Astrocyte (in vitro differentiated cells and primary cell): ENCODE results near the gene DLL3. TPM values are rescaled to one million over a fixed set of nuclear protein-coding genes. Genes with fewer than 3 reads are reported as not detected.

ENCODE experiments used
- DNase-seq: peaks from one replicate; pipeline ENCODE4 v3.0.0-alpha.2; 2010; ENCODE audit warnings: low read depth
- FAIRE-seq: peaks from 2 replicates; lab custom pipeline; 2011; peaks lifted over from hg19 to GRCh38; lab: Jason Lieb, UNC
- H2AFZ ChIP-seq: 2 replicates; pipeline ENCODE4 v1.6.0; 2012; ENCODE audit warnings: low read depth, low read length, inconsistent platforms
- H3K27ac ChIP-seq: 2 replicates; pipeline ENCODE4 v1.5.1; 2011; ENCODE audit warnings: low read depth, low read length, inconsistent platforms
- H3K27me3 ChIP-seq: 2 replicates; pipeline ENCODE4 v1.6.0; 2011; ENCODE audit warnings: low read length, inconsistent platforms; ENCODE audit not compliant: insufficient read depth
- H3K36me3 ChIP-seq: 2 replicates; pipeline ENCODE4 v1.5.1; 2011; ENCODE audit warnings: low read length, inconsistent platforms; ENCODE audit not compliant: insufficient read depth
- H3K4me1 ChIP-seq: 2 replicates; pipeline ENCODE4 v1.5.1; 2011; ENCODE audit warnings: low read length, inconsistent platforms; ENCODE audit not compliant: insufficient read depth
- H3K4me2 ChIP-seq: 2 replicates; pipeline ENCODE4 v1.6.0; 2012; ENCODE audit warnings: low read length, inconsistent platforms
- H3K4me3 ChIP-seq: 2 replicates; pipeline ENCODE4 v1.5.1; 2011; ENCODE audit warnings: low read depth, mild to moderate bottlenecking, low read length, inconsistent platforms; ENCODE audit not compliant: insufficient read depth
- H3K79me2 ChIP-seq: 2 replicates; pipeline ENCODE4 v1.6.0; 2012; ENCODE audit warnings: mild to moderate bottlenecking, low read length, inconsistent platforms; ENCODE audit not compliant: insufficient read depth
- H3K9ac ChIP-seq: 2 replicates; pipeline ENCODE4 v1.6.0; 2012; ENCODE audit warnings: mild to moderate bottlenecking, low read length, inconsistent platforms
- H3K9me3 ChIP-seq: 2 replicates; pipeline ENCODE4 v1.5.1; 2012; ENCODE audit warnings: low read depth, mild to moderate bottlenecking, low read length, inconsistent platforms; ENCODE audit not compliant: insufficient read depth
- H4K20me1 ChIP-seq: 2 replicates; pipeline ENCODE4 v1.6.0; 2012; ENCODE audit warnings: low read length, inconsistent platforms; ENCODE audit not compliant: insufficient read depth
- H3K27ac Mint-ChIP-seq: one replicate; pipeline ENCODE4 v1.8.0; 2021; ENCODE audit warnings: mild to moderate bottlenecking, mixed read lengths; ENCODE audit not compliant: unreplicated experiment
- H3K27me3 Mint-ChIP-seq: one replicate; pipeline ENCODE4 v1.8.0; 2021; ENCODE audit warnings: low read depth, mixed read lengths; ENCODE audit not compliant: unreplicated experiment
- H3K36me3 Mint-ChIP-seq: one replicate; pipeline ENCODE4 v1.8.0; 2021; ENCODE audit warnings: low read depth, mixed read lengths; ENCODE audit not compliant: unreplicated experiment
- H3K4me1 Mint-ChIP-seq: one replicate; pipeline ENCODE4 v1.8.0; 2021; ENCODE audit warnings: low read depth, mixed read lengths; ENCODE audit not compliant: unreplicated experiment
- H3K4me3 Mint-ChIP-seq: one replicate; pipeline ENCODE4 v1.8.0; 2021; ENCODE audit warnings: mild to moderate bottlenecking, moderate library complexity, mixed read lengths; ENCODE audit not compliant: unreplicated experiment
- H3K9me3 Mint-ChIP-seq: one replicate; pipeline ENCODE4 v1.8.0; 2021; ENCODE audit warnings: mild to moderate bottlenecking, mixed read lengths; ENCODE audit not compliant: unreplicated experiment
- EZH2 ChIP-seq: IDR thresholded peaks from 2 replicates; pipeline ENCODE4 v1.6.1; 2012; ENCODE audit warnings: mild to moderate bottlenecking, low read length, inconsistent platforms; ENCODE audit not compliant: insufficient read depth
- total RNA-seq: library from RNA; stranded (reverse); gene quantifications from 2 replicates; pipeline ENCODE4 v1.2.1, GENCODE V29; 2021
- TF ChIP-seq, protein P1 (sequence below): IDR thresholded peaks from 2 replicates; pipeline ENCODE4 v1.5.1; 2011; ENCODE audit warnings: low read depth, mild to moderate bottlenecking, inconsistent platforms, low read length, moderate library complexity; ENCODE audit not compliant: insufficient read depth

DLL3 gene
- total RNA-seq, 1 donor from 2014 or later, result 0.84 TPM

DNA sequence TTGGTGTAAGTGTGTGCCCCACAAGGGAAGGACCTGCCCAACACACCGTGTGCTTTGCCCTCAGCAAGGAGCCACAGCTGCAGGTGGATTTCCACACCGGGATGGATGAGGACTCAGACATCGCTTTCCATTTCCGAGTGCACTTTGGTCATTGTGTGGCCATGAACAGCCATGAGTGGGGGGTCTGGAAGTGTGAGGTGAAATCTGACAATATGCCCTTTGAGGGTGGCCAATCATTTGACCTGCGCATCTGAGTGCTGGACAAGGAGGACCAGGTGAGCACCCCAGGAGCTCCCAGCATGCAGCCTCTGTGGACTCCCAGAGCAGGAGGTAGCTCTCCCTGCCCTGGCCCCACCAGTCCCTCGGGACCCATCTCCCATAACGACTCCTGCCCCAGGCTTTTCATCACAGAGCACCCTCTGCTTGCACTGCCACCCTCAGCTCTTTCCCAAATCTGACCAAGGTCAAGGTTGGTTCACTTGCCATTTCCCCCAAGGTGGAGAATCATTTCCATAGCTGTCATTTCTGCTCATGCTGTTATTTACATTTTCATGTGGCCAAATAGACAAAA is 54.4 kb downstream of the DLL3 start:
- DNase-seq, result no peak
- no peaks in the 10 kb centered on the region for H3K9me3 ChIP-seq
- H3K27ac ChIP-seq, result no peak overlapping the region
- no peak for FAIRE-seq
- peaks cover 3% of the 10 kb centered on the region for H3K27me3 ChIP-seq
- H3K9ac ChIP-seq, result no peak overlapping the region
- H3K4me3 ChIP-seq, result no peak overlapping the region
- H4K20me1 ChIP-seq, result no peaks in the 10 kb centered on the region
- no peaks in the 10 kb centered on the region for H3K36me3 ChIP-seq
- Mint-ChIP-seq H3K9me3 (no peaks in the 10 kb centered on the region), H3K27me3 (peaks cover 42% of the 10 kb centered on the region), H3K4me3 (no peak overlapping the region), H3K27ac (no peak overlapping the region), H3K36me3 (no peaks in the 10 kb centered on the region), H3K4me1 (no peaks in the 10 kb centered on the region)
- H3K79me2 ChIP-seq, result no peaks in the 10 kb centered on the region
- no peaks in the 10 kb centered on the region for H3K4me1 ChIP-seq
- TF ChIP-seq EZH2, result no peak
- TF ChIP-seq, protein P1, sequence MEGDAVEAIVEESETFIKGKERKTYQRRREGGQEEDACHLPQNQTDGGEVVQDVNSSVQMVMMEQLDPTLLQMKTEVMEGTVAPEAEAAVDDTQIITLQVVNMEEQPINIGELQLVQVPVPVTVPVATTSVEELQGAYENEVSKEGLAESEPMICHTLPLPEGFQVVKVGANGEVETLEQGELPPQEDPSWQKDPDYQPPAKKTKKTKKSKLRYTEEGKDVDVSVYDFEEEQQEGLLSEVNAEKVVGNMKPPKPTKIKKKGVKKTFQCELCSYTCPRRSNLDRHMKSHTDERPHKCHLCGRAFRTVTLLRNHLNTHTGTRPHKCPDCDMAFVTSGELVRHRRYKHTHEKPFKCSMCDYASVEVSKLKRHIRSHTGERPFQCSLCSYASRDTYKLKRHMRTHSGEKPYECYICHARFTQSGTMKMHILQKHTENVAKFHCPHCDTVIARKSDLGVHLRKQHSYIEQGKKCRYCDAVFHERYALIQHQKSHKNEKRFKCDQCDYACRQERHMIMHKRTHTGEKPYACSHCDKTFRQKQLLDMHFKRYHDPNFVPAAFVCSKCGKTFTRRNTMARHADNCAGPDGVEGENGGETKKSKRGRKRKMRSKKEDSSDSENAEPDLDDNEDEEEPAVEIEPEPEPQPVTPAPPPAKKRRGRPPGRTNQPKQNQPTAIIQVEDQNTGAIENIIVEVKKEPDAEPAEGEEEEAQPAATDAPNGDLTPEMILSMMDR, result no peak
- H3K4me2 ChIP-seq, result no peak overlapping the region
- H2AFZ ChIP-seq, result no peak overlapping the region

DNA sequence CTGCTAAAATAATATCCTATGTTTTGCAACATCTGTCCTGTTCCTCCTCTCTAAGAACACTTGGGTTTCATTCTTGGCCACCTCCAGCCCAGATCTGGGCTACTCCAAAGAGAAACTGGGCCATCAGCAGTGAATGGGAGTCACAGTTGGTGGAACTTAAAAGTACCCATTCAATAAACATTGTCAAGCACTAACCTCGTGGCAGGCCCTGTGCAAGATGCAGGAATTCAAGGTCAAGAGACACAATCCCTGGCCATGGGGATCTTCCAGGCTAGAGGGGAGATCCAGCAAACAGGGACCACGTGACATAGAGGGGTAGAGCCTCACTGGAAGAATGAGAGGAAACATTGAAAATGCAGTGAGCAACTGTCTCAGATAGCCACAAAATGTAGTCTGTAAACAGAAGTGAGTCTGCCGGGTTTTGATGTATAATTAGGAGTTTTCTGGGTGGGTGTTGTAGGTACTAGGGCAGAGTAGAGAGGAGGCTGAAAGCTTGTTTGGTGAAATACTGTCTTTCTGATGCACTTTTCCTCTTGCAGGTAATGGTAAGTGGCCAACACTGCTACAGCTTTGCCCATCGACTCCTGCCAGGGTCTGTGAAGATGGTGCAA is 56.1 kb downstream of the DLL3 start:
- Histone ChIP-seq H3K9ac (no peak overlapping the region), H4K20me1 (no peaks in the 10 kb centered on the region), H3K27ac (no peak overlapping the region), H3K4me3 (no peak overlapping the region), H3K36me3 (no peaks in the 10 kb centered on the region), H3K4me1 (no peaks in the 10 kb centered on the region), H2AFZ (no peak overlapping the region), H3K27me3 (peaks cover 3% of the 10 kb centered on the region), H3K9me3 (no peaks in the 10 kb centered on the region), H3K4me2 (no peak overlapping the region), H3K79me2 (no peaks in the 10 kb centered on the region)
- H3K27ac Mint-ChIP-seq, result no peak overlapping the region
- DNase-seq (no peak), FAIRE-seq (no peak)
- TF ChIP-seq EZH2, result no peak
- TF ChIP-seq, protein P1, result no peak
- H3K27me3 Mint-ChIP-seq, result peaks cover 42% of the 10 kb centered on the region
- no peaks in the 10 kb centered on the region for H3K4me1 Mint-ChIP-seq
- H3K9me3 Mint-ChIP-seq, result no peaks in the 10 kb centered on the region
- no peaks in the 10 kb centered on the region for H3K36me3 Mint-ChIP-seq
- H3K4me3 Mint-ChIP-seq, result no peak overlapping the region

DNA sequence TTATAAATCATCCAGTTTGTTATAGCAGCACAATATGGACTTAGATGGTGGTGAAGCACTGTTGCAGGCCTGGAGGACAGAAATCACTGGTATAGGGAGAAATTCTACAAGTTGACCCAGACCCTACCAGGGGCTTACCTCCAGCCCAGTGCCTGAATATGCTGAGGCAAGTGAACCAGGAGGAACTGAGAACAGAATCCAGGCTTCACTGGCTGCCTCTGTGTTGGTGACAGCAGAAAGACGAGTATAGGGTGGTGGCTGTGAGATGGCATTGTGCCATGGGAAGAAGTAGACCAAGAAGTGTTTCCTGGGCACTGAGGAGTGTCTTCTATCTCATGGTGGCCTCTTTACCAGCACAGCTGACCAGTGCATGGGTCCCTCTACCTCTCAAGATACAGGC is 57.1 kb downstream of the DLL3 start:
- Histone ChIP-seq H3K79me2 (no peaks in the 10 kb centered on the region), H3K36me3 (no peaks in the 10 kb centered on the region), H2AFZ (no peak overlapping the region), H4K20me1 (no peaks in the 10 kb centered on the region), H3K9me3 (no peaks in the 10 kb centered on the region), H3K4me1 (no peaks in the 10 kb centered on the region), H3K4me2 (no peak overlapping the region), H3K9ac (no peak overlapping the region), H3K4me3 (no peak overlapping the region), H3K27ac (no peak overlapping the region), H3K27me3 (peaks cover 3% of the 10 kb centered on the region)
- TF ChIP-seq, protein P1, result no peak
- no peak for TF ChIP-seq EZH2
- H3K9me3 Mint-ChIP-seq, result no peaks in the 10 kb centered on the region
- no peak overlapping the region for H3K4me3 Mint-ChIP-seq
- FAIRE-seq, result no peak
- peaks cover 44% of the 10 kb centered on the region for H3K27me3 Mint-ChIP-seq
- DNase-seq, result no peak
- H3K36me3 Mint-ChIP-seq, result no peaks in the 10 kb centered on the region
- H3K4me1 Mint-ChIP-seq, result no peaks in the 10 kb centered on the region
- no peak overlapping the region for H3K27ac Mint-ChIP-seq
